HepG2 (cell line): ENCODE results near the gene SCAMP3. TPM values are rescaled to one million over a fixed set of nuclear protein-coding genes. Genes with fewer than 3 reads are reported as not detected.

Experiments
- BRF2 ChIP-seq: sonication (generic); formaldehyde crosslinking; IDR thresholded peaks from 2 replicates; pipeline ENCODE4 v1.8.1; 2022; ENCODE audit warnings: mild to moderate bottlenecking, missing genetic modification reagents
- CEBPG ChIP-seq: IDR thresholded peaks from 2 replicates; pipeline ENCODE4 v1.6.1; 2016
- CERS6 ChIP-seq: sonication (generic); formaldehyde crosslinking; IDR thresholded peaks from 2 replicates; pipeline ENCODE4 v1.5.0; 2020; ENCODE audit warnings: missing genetic modification reagents
- JUND ChIP-seq: sonication (generic); formaldehyde crosslinking; IDR thresholded peaks from 2 replicates; pipeline ENCODE4 v1.8.0; 2022; ENCODE audit warnings: mild to moderate bottlenecking, missing genetic modification reagents
- KLF6 ChIP-seq: IDR thresholded peaks from 2 replicates; pipeline ENCODE4 v1.8.0; 2016; ENCODE audit warnings: missing biosample characterization, missing genetic modification reagents
- MAFF ChIP-seq: IDR thresholded peaks from 2 replicates; pipeline ENCODE4 v1.6.1; 2011; ENCODE audit warnings: low read depth, low read length, improper control_type of control experiment
- PRDM10 ChIP-seq: sonication (generic); formaldehyde crosslinking; IDR thresholded peaks from 2 replicates; pipeline ENCODE4 v1.4.0; 2020; ENCODE audit warnings: low read depth, missing genetic modification reagents
- PREB ChIP-seq: sonication (generic); formaldehyde crosslinking; IDR thresholded peaks from 2 replicates; pipeline ENCODE4 v1.4.0; 2020; ENCODE audit warnings: missing genetic modification reagents
- RFXAP ChIP-seq: sonication (generic); formaldehyde crosslinking; IDR thresholded peaks from 2 replicates; pipeline ENCODE4 v1.4.0; 2020; ENCODE audit warnings: missing genetic modification reagents, borderline replicate concordance
- SALL1 ChIP-seq: sonication (generic); formaldehyde crosslinking; IDR thresholded peaks from 2 replicates; pipeline ENCODE4 v1.8.0; 2022; ENCODE audit warnings: mild to moderate bottlenecking, missing genetic modification reagents
- TBX3 ChIP-seq: fragments of 450-650 bp; IDR thresholded peaks from 2 replicates; pipeline ENCODE4 v1.6.1; 2017; ENCODE audit warnings: antibody characterized with exemption, mild to moderate bottlenecking, inconsistent platforms, borderline replicate concordance
- ZMYM3 ChIP-seq: sonication (generic); formaldehyde crosslinking; IDR thresholded peaks from 2 replicates; pipeline ENCODE4 v1.5.1; 2020; ENCODE audit warnings: mild to moderate bottlenecking, missing genetic modification reagents
- ZNF234 ChIP-seq: sonication (generic); formaldehyde crosslinking; conservative IDR thresholded peaks from 2 replicates; pipeline ENCODE4 v1.5.1; 2020; ENCODE audit warnings: mild to moderate bottlenecking, missing genetic modification reagents
- ZNF484 ChIP-seq: sonication (generic); formaldehyde crosslinking; IDR thresholded peaks from 2 replicates; pipeline ENCODE4 v1.5.1; 2020; ENCODE audit warnings: mild to moderate bottlenecking, low read depth, missing genetic modification reagents, borderline replicate concordance
- ZNF605 ChIP-seq: sonication (generic); formaldehyde crosslinking; IDR thresholded peaks from 2 replicates; pipeline ENCODE4 v1.8.0; 2022; ENCODE audit warnings: mild to moderate bottlenecking, missing genetic modification reagents
- ZNF816 ChIP-seq: sonication (generic); formaldehyde crosslinking; IDR thresholded peaks from 2 replicates; pipeline ENCODE4 v1.8.0; 2022; ENCODE audit warnings: missing genetic modification reagents, mild to moderate bottlenecking, borderline replicate concordance
- polyA plus RNA-seq, 8 experiments: library from polyadenylated mRNA; depleted of rRNA in 3 of 8; stranded (reverse) in 7 of 8; unstranded in 1 of 8; fragments of >200 nt; fragmentation: Illumina TruSeq in 4 of 8; extraction: Trizol in 4 of 8; gene quantifications; 2 replicates each; pipeline versions ENCODE4 v1.2.1 to v1.2.3, GENCODE V29; 2011 to 2016; ENCODE audit warnings: low read depth in 4 of 8, missing spikeins in 1 of 8, mixed read lengths in 1 of 8; ENCODE audit not compliant: insufficient read depth in 1 of 8
- total RNA-seq, 5 experiments: library from RNA; depleted of rRNA; stranded (reverse); fragments of >200 nt; fragmentation: Illumina TruSeq; extraction: Trizol; gene quantifications; 2 replicates each; pipeline ENCODE4 v1.2.3, GENCODE V29; 2016; ENCODE audit warnings: low read depth in 1 of 5
- TF ChIP-seq, protein P1 (sequence below): sonication (generic); formaldehyde crosslinking; IDR thresholded peaks from 2 replicates; pipeline ENCODE4 v1.8.1; 2023; ENCODE audit warnings: missing genetic modification reagents, mild to moderate bottlenecking, borderline replicate concordance
- TF ChIP-seq, protein P2 (sequence below): sonication (generic); formaldehyde crosslinking; IDR thresholded peaks from 2 replicates; pipeline ENCODE4 v1.4.0; 2020; ENCODE audit warnings: missing genetic modification reagents, mild to moderate bottlenecking, borderline replicate concordance

Gene SCAMP3
- total and polyA plus RNA-seq, 2 of the 13 experiments (the other 11 are each of a cell fraction or from before 2014, with no cell fraction given), result 46.8 to 83.3 TPM

GRCh38 chr1:155300553-155301329 is 38.6 kb upstream of the SCAMP3 start (continued):
- TF ChIP-seq ZNF816 (peak; percentile 89), ZNF484 (CRISPR knock-in tag) (no peak), MAFF (no peak), ZMYM3 (CRISPR knock-in tag) (peak; percentile 64), ZNF234 (CRISPR knock-in tag) (no peak), TBX3 (no peak), CERS6 (no peak), CEBPG (CRISPR knock-in tag) (peak; percentile 25; the same call in 1 of the 2 replicates), PREB (CRISPR knock-in tag) (no peak), RFXAP (CRISPR knock-in tag) (no peak; the same call in 1 of the 2 replicates), KLF6 (0 out of 2 replicates have a peak, but pooled peaks have one; percentile 29), PRDM10 (CRISPR knock-in tag) (peak; percentile 71), JUND (peak; percentile 50; the same call in 1 of the 2 replicates), BRF2 (CRISPR knock-in tag) (no peak), ZNF605 (no peak; the same call in none of the 2 replicates), SALL1 (CRISPR knock-in tag) (peak; percentile 96)
- TF ChIP-seq, protein P1, sequence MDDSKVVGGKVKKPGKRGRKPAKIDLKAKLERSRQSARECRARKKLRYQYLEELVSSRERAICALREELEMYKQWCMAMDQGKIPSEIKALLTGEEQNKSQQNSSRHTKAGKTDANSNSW, result peak; percentile 53; the same call in 1 of the 2 replicates
- TF ChIP-seq, protein P2, sequence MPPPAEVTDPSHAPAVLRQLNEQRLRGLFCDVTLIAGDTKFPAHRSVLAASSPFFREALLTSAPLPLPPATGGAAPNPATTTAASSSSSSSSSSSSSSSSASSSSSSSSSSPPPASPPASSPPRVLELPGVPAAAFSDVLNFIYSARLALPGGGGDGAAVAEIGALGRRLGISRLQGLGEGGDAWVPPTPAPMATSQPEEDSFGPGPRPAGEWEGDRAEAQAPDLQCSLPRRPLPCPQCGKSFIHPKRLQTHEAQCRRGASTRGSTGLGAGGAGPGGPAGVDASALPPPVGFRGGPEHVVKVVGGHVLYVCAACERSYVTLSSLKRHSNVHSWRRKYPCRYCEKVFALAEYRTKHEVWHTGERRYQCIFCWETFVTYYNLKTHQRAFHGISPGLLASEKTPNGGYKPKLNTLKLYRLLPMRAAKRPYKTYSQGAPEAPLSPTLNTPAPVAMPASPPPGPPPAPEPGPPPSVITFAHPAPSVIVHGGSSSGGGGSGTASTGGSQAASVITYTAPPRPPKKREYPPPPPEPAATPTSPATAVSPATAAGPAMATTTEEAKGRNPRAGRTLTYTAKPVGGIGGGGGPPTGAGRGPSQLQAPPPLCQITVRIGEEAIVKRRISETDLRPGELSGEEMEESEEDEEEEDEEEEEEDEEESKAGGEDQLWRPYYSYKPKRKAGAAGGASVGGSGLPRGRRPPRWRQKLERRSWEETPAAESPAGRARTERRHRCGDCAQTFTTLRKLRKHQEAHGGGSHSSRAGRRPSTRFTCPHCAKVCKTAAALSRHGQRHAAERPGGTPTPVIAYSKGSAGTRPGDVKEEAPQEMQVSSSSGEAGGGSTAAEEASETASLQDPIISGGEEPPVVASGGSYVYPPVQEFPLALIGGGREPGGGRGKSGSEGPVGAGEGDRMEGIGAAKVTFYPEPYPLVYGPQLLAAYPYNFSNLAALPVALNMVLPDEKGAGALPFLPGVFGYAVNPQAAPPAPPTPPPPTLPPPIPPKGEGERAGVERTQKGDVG (CRISPR knock-in tag), result no peak
